ENCODE data around the gene AMBRA1.
"Not testable (repeated sequence)": the region's sequence is repeated elsewhere in the genome, so short reads cannot be mapped to it uniquely, and the experiment has no call there.

Gene AMBRA1

DNA sequence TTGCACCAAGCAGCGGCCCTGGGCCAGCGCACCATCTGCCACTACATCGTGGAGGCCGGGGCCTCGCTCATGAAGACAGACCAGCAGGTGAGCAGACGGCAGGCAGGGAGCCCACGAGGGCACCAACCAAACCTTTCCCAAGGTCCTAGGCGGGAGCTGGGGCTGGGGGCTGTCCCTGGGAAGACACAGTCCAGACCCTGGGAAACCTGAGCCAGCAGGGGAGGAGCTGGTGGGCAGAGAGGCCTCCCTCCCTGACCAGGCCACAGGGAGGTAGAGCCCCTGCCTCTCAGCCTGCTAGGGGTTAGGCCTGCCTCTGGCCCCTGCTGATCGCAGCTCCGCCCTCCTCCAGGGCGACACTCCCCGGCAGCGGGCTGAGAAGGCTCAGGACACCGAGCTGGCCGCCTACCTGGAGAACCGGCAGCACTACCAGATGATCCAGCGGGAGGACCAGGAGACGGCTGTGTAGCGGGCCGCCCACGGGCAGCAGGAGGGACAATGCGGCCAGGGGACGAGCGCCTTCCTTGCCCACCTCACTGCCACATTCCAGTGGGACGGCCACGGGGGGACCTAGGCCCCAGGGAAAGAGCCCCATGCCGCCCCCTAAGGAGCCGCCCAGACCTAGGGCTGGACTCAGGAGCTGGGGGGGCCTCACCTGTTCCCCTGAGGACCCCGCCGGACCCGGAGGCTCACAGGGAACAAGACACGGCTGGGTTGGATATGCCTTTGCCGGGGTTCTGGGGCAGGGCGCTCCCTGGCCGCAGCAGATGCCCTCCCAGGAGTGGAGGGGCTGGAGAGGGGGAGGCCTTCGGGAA lies 214.1 kb downstream of the AMBRA1 start:
- not testable (repeated sequence) for DNase-seq

- no peak for DNase-seq
Measured at GRCh38 chr11:46378811-46379481, 214.9 kb downstream of the AMBRA1 start.

GRCh38 chr11:46378296-46378695 lies 215.5 kb downstream of the AMBRA1 start:
- no peak for DNase-seq

DNA sequence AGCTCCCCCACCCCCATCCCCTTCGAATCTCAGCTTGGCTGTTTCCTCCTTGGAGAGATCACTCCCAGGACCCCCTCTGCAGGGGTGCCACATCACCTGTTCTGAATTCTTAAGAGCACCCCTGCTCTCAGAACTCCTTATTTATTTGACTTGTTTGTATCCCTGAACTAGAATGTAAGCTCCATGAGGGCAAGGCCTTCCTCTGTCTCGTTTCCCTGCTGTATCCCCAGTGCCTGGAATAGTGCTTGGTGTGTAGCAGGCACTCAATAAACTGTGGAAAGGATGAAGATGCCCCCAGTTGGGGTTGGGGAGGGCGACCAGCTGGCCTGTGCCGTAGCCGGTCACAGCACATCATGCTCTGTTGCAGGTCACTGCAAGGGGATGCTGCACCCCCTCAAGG lies 216.0 kb downstream of the AMBRA1 start:
- no peak for DNase-seq

DNA sequence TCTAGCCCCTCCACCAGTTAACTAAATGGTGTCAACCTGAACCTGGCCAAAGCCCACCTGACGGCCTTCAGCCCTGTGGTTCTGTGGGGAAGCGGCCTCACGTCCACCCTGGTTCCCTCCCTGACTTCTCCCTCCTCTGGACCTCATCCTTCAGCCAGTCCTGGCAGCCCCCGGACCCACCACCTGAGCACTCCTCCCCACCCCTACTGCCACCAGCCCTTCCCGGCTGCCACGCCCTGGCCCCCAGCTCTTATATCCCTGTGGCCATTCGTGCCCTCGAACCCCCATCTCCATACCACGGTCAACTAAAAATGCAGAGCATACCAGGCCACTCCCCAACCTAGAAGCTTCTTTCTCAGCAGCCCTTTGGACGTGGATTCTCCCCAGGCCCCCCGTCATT lies 216.5 kb downstream of the AMBRA1 start:
- DNase-seq: no peak

DNA sequence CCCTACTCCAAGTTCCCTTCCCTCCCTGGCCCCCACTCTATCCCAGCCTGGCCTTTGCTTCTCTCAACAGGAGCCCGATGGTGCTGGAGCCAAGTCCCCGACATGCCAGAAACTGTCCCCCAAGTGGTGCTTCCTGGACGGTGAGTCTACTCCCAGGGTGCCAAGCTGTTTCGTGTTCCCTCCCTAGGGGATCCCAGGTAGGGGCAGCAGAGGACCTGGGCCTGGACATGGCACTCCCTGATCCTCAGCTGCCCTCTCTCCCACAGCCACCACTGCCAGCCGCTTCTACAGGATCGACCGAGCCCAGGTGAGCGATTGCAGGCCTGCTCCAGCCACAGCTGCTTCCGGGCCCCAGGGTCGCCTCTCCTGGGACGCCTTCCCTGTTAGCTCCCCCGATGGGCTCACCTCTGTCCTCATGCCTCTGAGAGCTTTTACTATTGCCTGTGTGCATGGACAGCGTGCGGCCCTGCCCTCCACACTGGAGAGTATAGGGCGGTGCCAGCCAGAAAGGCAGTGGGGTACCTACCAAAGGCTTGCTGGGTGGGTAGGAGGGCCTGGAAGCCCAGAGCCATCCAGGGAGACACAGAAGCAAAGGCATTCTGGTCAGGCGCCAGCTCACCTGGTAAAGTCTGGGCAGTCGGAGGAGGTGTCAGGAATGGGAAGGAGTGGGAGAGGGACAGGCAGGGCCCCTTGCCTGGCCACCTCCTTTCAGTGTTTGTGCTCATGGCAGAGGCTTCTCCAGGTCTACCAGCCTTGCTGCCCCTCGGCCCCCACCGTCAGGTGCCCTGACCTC lies 217.4 kb downstream of the AMBRA1 start:
- no peak for DNase-seq

GRCh38 chr11:46375392-46376101 lies 218.3 kb downstream of the AMBRA1 start:
- no peak for DNase-seq

DNA sequence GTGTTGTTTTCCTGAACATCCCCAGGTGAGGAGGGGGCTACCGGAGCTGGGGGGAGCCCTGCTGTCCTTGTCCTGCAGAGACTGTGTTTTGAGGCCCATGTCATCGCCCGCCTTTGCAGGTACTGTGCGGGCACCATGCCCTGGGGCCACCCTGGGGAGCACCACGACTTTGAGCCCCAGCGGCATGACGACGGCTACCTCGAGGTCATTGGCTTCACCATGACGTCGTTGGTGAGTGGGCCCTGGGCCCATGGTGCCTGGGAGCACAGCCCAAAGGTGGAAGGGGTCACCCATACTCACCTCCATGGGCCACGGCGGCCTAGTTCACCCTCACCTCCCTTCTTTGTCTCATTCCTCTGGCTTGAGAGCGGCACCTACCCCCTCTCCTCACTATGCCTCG lies 219.0 kb downstream of the AMBRA1 start:
- DNase-seq: no peak

DNA sequence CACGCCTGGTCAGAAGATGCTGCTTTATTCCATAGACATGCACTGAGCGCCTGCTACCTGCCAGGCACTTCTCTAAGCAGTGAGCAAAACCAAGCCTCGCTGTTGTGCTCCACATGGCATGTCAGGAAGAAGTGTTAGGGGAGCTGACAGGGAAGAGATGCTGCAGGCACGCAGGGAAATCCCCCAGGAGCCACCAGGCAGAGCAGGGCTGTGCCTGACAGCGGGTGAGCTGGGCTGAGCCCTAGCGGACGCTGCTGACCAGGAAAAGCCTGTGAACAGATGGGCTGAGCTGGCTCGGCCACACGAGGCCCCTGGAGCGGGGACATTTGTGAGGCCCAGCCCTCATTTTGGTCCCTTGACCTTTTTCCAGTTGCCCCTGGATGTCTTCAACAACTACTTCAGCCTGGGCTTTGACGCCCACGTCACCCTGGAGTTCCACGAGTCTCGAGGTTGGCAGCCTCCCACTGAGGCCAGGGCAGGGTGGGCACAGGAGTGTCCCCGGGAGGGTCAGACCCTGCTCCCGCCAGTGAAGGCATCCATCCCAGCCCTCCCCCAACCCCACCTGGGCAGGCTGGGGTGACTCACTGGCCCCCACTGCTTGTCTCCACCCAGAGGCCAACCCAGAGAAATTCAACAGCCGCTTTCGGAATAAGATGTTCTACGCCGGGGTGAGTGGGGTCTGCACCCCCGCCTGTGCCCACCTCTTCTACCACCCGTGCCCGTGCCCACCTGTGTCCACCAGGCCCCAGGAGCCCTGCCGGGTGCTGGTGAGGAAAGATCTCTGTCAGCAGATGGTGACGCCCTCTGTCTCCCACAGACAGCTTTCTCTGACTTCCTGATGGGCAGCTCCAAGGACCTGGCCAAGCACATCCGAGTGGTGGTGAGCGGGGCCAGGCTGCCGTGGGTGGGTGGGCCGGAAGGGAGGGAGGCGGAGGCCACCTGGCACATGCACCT lies 219.8 kb downstream of the AMBRA1 start:
- no peak for DNase-seq

GRCh38 chr11:46372501-46372900 lies 221.3 kb downstream of the AMBRA1 start:
- not testable (repeated sequence) for DNase-seq

DNA sequence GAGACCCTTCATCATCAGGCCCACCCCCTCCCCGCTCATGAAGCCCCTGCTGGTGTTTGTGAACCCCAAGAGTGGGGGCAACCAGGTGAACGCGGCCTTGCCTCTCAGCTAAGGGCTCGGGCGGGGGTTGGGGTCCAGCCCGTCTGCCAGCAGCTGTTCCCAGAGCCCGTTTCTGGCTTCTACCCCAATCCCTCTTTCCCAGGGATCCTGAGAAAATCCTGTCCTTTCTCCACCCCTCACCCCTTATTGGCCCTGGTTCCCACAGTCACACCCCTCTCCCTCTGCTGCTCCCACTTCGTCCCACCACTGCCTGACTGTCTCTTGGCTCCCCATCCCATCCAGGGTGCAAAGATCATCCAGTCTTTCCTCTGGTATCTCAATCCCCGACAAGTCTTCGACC lies 221.7 kb downstream of the AMBRA1 start:
- DNase-seq: no peak

DNA sequence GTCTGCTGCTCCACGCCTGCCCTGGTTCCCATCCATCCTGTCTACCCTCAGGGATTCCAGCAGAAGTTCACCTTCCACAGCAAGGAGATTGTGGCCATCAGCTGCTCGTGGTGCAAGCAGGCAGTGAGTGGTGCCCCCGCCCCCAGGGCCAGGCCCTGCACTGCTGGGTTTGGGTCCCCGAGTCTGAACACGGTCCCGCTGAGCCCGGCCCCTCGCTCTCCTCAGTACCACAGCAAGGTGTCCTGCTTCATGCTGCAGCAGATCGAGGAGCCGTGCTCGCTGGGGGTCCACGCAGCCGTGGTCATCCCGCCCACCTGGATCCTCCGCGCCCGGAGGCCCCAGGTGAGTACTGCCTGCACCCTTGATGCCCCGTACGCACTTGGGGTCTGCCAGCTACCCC lies 222.6 kb downstream of the AMBRA1 start:
- DNase-seq: not testable (repeated sequence)

- no peak for DNase-seq
Measured at GRCh38 chr11:46370253-46370652, 223.6 kb downstream of the AMBRA1 start.

DNA sequence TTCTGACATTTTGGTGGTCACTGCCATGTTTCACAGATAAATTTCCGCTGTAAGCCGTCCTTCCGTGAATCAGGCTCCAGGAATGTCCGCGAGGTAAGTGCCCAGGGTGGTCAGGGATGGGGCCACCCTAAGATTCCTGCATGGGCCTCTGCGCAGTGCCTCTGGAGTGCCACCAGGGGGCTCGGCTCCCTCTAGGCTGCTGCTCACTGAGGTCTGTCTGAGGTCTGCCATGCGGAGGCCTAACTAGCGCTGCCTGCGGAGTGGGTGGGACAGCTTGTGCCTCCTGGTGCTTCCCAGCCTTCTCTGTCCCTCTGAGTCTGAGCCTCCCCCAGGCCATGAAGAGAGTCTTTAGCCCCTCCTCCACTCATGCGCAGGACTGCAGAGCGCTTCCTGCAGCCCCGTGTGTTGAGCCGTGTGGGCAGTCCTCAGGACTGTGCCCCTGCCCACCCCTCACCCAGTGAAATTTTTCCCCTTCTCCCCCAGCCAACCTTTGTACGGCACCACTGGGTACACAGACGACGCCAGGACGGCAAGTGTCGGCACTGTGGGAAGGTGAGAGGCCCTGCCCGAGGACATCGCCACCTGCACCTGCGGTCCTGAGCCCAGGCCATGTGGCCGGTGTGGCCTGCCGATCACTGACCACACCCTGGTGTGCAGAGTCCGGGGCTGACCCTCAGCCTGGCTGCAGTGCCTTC lies 224.2 kb downstream of the AMBRA1 start:
- peak; percentile 16 for DNase-seq

DNA sequence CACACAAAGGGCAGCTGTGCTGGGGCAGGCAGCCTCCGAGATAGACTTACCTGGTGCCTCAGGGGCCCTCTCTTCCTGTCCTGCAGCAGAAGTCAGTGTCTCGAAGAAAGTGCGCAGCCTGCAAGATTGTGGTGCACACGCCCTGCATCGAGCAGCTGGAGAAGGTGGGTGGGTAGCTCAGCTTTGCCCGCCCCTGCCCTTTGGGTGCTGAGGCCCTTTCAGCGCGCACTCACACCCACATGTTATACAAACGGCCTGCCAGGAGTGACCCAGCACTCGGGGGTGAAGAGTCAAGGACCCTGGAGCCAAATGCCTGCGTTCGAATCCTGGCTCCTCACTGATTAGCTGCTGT lies 225.9 kb downstream of the AMBRA1 start:
- no peak for DNase-seq

- no peak for DNase-seq
Measured at GRCh38 chr11:46367244-46367915, 226.4 kb downstream of the AMBRA1 start.

- DNase-seq: no peak
Measured at GRCh38 chr11:46366661-46367161, 227.1 kb downstream of the AMBRA1 start.

DNA sequence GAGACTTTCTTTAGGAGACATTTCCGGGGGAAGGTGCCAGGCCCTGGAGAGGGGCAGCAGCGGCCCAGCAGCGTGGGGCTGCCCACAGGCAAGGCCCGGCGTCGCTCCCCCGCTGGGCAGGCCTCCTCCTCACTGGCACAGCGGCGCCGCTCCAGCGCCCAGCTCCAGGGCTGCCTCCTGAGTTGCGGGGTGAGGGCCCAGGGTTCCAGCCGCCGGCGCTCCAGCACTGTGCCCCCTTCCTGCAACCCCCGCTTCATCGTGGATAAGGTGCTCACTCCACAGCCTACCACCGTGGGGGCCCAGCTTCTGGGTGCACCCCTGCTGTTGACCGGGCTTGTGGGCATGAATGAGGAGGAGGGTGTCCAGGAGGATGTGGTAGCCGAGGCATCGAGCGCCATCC lies 227.6 kb downstream of the AMBRA1 start:
- DNase-seq: no peak

GRCh38 chr11:46364791-46365190 lies 229.0 kb downstream of the AMBRA1 start:
- no peak for DNase-seq

DNA sequence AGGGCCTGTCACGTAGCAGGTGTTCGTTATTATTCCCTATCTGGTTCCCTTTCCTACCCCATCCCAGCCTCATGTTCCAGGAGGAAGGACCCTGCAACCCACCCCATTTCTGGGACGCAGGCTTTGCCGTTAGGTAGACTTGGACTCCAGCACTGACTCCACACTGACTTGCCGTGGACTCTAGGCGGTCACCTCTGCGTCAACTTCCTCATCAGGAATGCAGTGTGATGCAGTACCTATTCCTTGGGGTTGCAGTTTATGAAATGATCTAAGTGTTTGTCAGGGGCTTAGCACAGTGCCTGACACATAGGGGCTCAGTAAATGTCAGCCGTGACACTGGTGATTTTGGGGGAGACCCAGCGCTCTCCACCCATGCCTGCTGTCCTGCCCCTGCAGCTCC lies 229.8 kb downstream of the AMBRA1 start:
- no peak for DNase-seq

Measured in NCI-H446 treated with DMSO at 0.1 percent for 48 hours (cell line).